ENCODE results near the gene ST3GAL5. TPM values are rescaled to one million over a fixed set of nuclear protein-coding genes. Genes with fewer than 3 reads are reported as not detected.

Gene ST3GAL5
- total and polyA plus RNA-seq, 2 of the 8 experiments (the other 6 are each of a cell fraction or from before 2014, with no cell fraction given): 1.9 to 4.5 TPM

DNA sequence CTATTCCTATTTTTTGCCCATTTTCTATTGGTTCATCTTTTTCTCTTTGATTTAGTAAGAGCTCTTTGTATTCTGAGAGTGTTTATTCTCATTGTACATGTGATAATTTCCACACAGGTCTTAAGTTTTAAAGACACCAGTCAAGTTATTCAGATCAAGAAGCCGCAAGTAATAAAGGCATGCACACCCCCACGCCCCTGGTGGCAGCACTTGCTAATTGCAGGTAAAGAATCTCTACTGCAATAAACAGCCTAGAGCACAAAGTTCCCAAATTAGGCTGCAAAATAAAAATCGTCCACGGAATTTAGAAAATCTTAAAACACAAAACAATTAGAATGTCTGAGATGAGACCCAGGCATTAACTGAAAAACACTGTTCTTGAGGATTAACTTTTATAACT is 45.2 kb downstream of the ST3GAL5 start (continued):
- TF ChIP-seq SP2 (IDR thresholded peaks at IDR 0.05; ENCODE audit: low read length) (no peak), HDAC6 (IDR thresholded peaks at IDR 0.05; ENCODE audit: low read depth, low read length) (no peak), EZH2 (IDR thresholded peaks at IDR 0.05; ENCODE audit: low read depth, low read length, severe bottlenecking) (no peak), RBBP5 (IDR thresholded peaks at IDR 0.05; ENCODE audit: borderline replicate concordance, low read depth, low read length) (no peak), BRCA1 (IDR thresholded peaks at IDR 0.05; ENCODE audit: low read depth, low read length) (no peak), RFX5 (IDR thresholded peaks at IDR 0.05; ENCODE audit: borderline replicate concordance, low read depth, low read length) (no peak), KDM5A (IDR thresholded peaks at IDR 0.05; ENCODE audit: low read length) (no peak)
- TF ChIP-seq, protein P1, sequence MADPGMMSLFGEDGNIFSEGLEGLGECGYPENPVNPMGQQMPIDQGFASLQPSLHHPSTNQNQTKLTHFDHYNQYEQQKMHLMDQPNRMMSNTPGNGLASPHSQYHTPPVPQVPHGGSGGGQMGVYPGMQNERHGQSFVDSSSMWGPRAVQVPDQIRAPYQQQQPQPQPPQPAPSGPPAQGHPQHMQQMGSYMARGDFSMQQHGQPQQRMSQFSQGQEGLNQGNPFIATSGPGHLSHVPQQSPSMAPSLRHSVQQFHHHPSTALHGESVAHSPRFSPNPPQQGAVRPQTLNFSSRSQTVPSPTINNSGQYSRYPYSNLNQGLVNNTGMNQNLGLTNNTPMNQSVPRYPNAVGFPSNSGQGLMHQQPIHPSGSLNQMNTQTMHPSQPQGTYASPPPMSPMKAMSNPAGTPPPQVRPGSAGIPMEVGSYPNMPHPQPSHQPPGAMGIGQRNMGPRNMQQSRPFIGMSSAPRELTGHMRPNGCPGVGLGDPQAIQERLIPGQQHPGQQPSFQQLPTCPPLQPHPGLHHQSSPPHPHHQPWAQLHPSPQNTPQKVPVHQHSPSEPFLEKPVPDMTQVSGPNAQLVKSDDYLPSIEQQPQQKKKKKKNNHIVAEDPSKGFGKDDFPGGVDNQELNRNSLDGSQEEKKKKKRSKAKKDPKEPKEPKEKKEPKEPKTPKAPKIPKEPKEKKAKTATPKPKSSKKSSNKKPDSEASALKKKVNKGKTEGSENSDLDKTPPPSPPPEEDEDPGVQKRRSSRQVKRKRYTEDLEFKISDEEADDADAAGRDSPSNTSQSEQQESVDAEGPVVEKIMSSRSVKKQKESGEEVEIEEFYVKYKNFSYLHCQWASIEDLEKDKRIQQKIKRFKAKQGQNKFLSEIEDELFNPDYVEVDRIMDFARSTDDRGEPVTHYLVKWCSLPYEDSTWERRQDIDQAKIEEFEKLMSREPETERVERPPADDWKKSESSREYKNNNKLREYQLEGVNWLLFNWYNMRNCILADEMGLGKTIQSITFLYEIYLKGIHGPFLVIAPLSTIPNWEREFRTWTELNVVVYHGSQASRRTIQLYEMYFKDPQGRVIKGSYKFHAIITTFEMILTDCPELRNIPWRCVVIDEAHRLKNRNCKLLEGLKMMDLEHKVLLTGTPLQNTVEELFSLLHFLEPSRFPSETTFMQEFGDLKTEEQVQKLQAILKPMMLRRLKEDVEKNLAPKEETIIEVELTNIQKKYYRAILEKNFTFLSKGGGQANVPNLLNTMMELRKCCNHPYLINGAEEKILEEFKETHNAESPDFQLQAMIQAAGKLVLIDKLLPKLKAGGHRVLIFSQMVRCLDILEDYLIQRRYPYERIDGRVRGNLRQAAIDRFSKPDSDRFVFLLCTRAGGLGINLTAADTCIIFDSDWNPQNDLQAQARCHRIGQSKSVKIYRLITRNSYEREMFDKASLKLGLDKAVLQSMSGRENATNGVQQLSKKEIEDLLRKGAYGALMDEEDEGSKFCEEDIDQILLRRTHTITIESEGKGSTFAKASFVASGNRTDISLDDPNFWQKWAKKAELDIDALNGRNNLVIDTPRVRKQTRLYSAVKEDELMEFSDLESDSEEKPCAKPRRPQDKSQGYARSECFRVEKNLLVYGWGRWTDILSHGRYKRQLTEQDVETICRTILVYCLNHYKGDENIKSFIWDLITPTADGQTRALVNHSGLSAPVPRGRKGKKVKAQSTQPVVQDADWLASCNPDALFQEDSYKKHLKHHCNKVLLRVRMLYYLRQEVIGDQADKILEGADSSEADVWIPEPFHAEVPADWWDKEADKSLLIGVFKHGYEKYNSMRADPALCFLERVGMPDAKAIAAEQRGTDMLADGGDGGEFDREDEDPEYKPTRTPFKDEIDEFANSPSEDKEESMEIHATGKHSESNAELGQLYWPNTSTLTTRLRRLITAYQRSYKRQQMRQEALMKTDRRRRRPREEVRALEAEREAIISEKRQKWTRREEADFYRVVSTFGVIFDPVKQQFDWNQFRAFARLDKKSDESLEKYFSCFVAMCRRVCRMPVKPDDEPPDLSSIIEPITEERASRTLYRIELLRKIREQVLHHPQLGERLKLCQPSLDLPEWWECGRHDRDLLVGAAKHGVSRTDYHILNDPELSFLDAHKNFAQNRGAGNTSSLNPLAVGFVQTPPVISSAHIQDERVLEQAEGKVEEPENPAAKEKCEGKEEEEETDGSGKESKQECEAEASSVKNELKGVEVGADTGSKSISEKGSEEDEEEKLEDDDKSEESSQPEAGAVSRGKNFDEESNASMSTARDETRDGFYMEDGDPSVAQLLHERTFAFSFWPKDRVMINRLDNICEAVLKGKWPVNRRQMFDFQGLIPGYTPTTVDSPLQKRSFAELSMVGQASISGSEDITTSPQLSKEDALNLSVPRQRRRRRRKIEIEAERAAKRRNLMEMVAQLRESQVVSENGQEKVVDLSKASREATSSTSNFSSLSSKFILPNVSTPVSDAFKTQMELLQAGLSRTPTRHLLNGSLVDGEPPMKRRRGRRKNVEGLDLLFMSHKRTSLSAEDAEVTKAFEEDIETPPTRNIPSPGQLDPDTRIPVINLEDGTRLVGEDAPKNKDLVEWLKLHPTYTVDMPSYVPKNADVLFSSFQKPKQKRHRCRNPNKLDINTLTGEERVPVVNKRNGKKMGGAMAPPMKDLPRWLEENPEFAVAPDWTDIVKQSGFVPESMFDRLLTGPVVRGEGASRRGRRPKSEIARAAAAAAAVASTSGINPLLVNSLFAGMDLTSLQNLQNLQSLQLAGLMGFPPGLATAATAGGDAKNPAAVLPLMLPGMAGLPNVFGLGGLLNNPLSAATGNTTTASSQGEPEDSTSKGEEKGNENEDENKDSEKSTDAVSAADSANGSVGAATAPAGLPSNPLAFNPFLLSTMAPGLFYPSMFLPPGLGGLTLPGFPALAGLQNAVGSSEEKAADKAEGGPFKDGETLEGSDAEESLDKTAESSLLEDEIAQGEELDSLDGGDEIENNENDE (IDR thresholded peaks at IDR 0.05; ENCODE audit: insufficient replicate concordance, low read length): no peak

Measured in H1 (cell line).